SK-N-MC (cell line): ENCODE data around the gene KIF4A.

ENCODE experiments used
- EZH2 ChIP-seq: fragments of 200-600 bp; sonication (generic); IDR thresholded peaks from one replicate; pipeline ENCODE4 v1.6.1; 2017; ENCODE audit warnings: antibody characterized with exemption
- FOXP2 ChIP-seq: optimal IDR thresholded peaks from 2 replicates; pipeline ENCODE3; 2011; ENCODE audit warnings: mild to moderate bottlenecking, moderate library complexity; ENCODE audit not compliant: insufficient read depth; ENCODE audit errors: extremely low read length, control extremely low read depth

DNA sequence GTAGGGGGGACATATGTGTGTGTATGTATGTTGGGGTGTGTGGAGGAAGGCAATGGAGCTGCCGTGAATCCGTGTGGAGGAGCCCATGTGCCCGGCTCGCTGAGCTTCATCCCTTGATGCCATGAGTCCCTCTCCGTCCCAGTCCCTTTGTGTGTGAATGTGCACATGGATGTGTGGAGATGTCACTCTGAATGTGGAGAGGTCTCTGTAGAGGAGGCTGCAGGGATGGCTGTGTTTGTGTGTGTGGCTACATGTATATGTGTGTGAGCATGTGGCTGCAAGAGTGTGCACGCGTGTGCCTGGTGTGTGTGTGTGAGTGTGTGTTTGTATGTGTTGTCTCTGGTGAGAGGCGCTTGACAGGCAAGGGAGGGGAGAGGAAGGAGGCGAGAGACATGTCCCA lies 156.0 kb downstream of the KIF4A start:
- no peak for TF ChIP-seq FOXP2
- no peak for TF ChIP-seq EZH2
